Loucy (cell line): ENCODE measurements around the gene RAB32.

Experiments used
- H2AFZ ChIP-seq: fragments of 200-600 bp; sonication (generic); 2 replicates; pipeline ENCODE4 v1.6.0; 2016; ENCODE audit warnings: antibody characterized with exemption, mild to moderate bottlenecking, low read length, moderate library complexity
- H3F3A ChIP-seq: fragments of 200-600 bp; 2 replicates; pipeline ENCODE4 v1.6.0; 2016; ENCODE audit warnings: antibody characterized with exemption, low read depth, mild to moderate bottlenecking
- H3K27me3 ChIP-seq: fragments of 200-600 bp; sonication (generic); 2 replicates; pipeline ENCODE4 v1.6.1; 2014; ENCODE audit warnings: low read length, mild to moderate bottlenecking; ENCODE audit not compliant: insufficient read depth, poor library complexity, severe bottlenecking
- H3K36me3 ChIP-seq: fragments of 200-600 bp; sonication (generic); 2 replicates; pipeline ENCODE4 v1.6.1; 2016; ENCODE audit warnings: low read length; ENCODE audit not compliant: insufficient read depth
- H3K4me1 ChIP-seq: fragments of 200-600 bp; sonication (generic); 2 replicates; pipeline ENCODE4 v1.5.1; 2014; ENCODE audit warnings: low read length, mild to moderate bottlenecking; ENCODE audit not compliant: insufficient read depth, poor library complexity, severe bottlenecking
- H3K4me2 ChIP-seq: fragments of 200-600 bp; sonication (generic); 2 replicates; pipeline ENCODE4 v1.6.0; 2014; ENCODE audit warnings: antibody characterized with exemption, low read length, low read depth, mild to moderate bottlenecking; ENCODE audit not compliant: poor library complexity, severe bottlenecking
- H3K4me3 ChIP-seq: fragments of 200-600 bp; sonication (generic); 2 replicates; pipeline ENCODE4 v1.5.1; 2014; ENCODE audit warnings: low read length, mild to moderate bottlenecking, mixed read lengths; ENCODE audit not compliant: poor library complexity, severe bottlenecking
- H3K79me2 ChIP-seq: fragments of 200-600 bp; sonication (generic); 2 replicates; pipeline ENCODE4 v1.6.1; 2014; ENCODE audit warnings: low read length; ENCODE audit not compliant: insufficient read depth
- H3K9ac ChIP-seq: fragments of 200-600 bp; sonication (generic); 2 replicates; pipeline ENCODE4 v1.6.0; 2014; ENCODE audit warnings: mild to moderate bottlenecking, low read depth, low read length, moderate library complexity; ENCODE audit not compliant: poor library complexity, severe bottlenecking
- H3K9me2 ChIP-seq: fragments of 200-600 bp; sonication (generic); replicated peaks from 2 replicates; pipeline ENCODE4 v1.6.1; 2016; ENCODE audit warnings: low read depth, low read length, mixed read lengths
- H3K9me3 ChIP-seq: fragments of 200-600 bp; sonication (generic); 2 replicates; pipeline ENCODE4 v1.6.1; 2014; ENCODE audit warnings: mild to moderate bottlenecking, antibody characterized with exemption, low read length, low read depth; ENCODE audit not compliant: insufficient read depth
- H4K20me1 ChIP-seq: fragments of 200-600 bp; sonication (generic); 2 replicates; pipeline ENCODE4 v1.6.0; 2014; ENCODE audit warnings: antibody characterized with exemption, low read length, mild to moderate bottlenecking; ENCODE audit not compliant: insufficient read depth, poor library complexity, severe bottlenecking
- CTCF ChIP-seq: fragments of 200-600 bp; sonication (generic); conservative IDR thresholded peaks from 2 replicates; pipeline ENCODE4 v1.5.1; 2014; ENCODE audit warnings: mild to moderate bottlenecking, antibody characterized with exemption, low read length
- EZH2phosphoT487 ChIP-seq: fragments of 200-600 bp; IDR thresholded peaks from 2 replicates; pipeline ENCODE4 v1.6.1; 2018; ENCODE audit warnings: antibody characterized with exemption, mild to moderate bottlenecking, moderate library complexity, borderline replicate concordance

Gene RAB32

GRCh38 chr6:146548898-146549374 is 5.3 kb downstream of the RAB32 start:
- H3K4me1 ChIP-seq, result peaks cover 34% of the 10 kb centered on the region
- H3K4me3 ChIP-seq, result peak overlapping the region; percentile 23
- H3K4me2 ChIP-seq, result peak overlapping the region; percentile 62
- H3K27me3 ChIP-seq, result no peaks in the 10 kb centered on the region
- TF ChIP-seq EZH2phosphoT487 (no peak), CTCF (no peak)
- no peaks in the 10 kb centered on the region for H4K20me1 ChIP-seq
- H3K9ac ChIP-seq, result no peak overlapping the region
- H3K9me3 ChIP-seq, result no peaks in the 10 kb centered on the region
- H3K36me3 ChIP-seq, result no peaks in the 10 kb centered on the region
- H3K79me2 ChIP-seq, result peaks cover 19% of the 10 kb centered on the region; the same call in 1 of the 2 replicates
- no peaks in the 10 kb centered on the region for H3F3A ChIP-seq
- H3K9me2 ChIP-seq, result no peaks in the 10 kb centered on the region
- H2AFZ ChIP-seq, result no peak overlapping the region

- no peak overlapping the region for H3K9ac ChIP-seq
- no peak overlapping the region for H2AFZ ChIP-seq
- no peaks in the 10 kb centered on the region for H4K20me1 ChIP-seq
- H3K4me3 ChIP-seq, result no peak overlapping the region
- peaks cover under 1% of the 10 kb centered on the region; the same call in 1 of the 2 replicates for H3K79me2 ChIP-seq
- no peak for TF ChIP-seq EZH2phosphoT487
- no peak for TF ChIP-seq CTCF
- H3K4me1 ChIP-seq, result peaks cover 23% of the 10 kb centered on the region
- H3K9me3 ChIP-seq, result no peaks in the 10 kb centered on the region
- no peak overlapping the region for H3K4me2 ChIP-seq
- no peaks in the 10 kb centered on the region for H3K27me3 ChIP-seq
- H3F3A ChIP-seq, result no peaks in the 10 kb centered on the region
- no peaks in the 10 kb centered on the region for H3K36me3 ChIP-seq
- no peaks in the 10 kb centered on the region for H3K9me2 ChIP-seq
Observed at GRCh38 chr6:146550911-146551310, 7.3 kb downstream of the RAB32 start.

GRCh38 chr6:146551545-146551944 is 7.9 kb downstream of the RAB32 start:
- Histone ChIP-seq H3K27me3 (no peaks in the 10 kb centered on the region), H3K9me3 (no peaks in the 10 kb centered on the region), H3K9ac (no peak overlapping the region), H4K20me1 (no peaks in the 10 kb centered on the region), H3K9me2 (no peaks in the 10 kb centered on the region), H3F3A (no peaks in the 10 kb centered on the region), H3K4me1 (peaks cover 20% of the 10 kb centered on the region), H2AFZ (no peak overlapping the region), H3K36me3 (no peaks in the 10 kb centered on the region), H3K4me2 (peak overlapping the region; percentile 6), H3K4me3 (no peak overlapping the region), H3K79me2 (no peaks in the 10 kb centered on the region)
- TF ChIP-seq CTCF, result no peak
- TF ChIP-seq EZH2phosphoT487, result no peak
